MV-4-11 (cell line): ENCODE measurements around the gene ARHGAP22.

Experiments used
- DNase-seq: peaks from one replicate; lab custom pipeline; 2025; lab: John Stamatoyannopoulos, UW

Gene ARHGAP22

DNA sequence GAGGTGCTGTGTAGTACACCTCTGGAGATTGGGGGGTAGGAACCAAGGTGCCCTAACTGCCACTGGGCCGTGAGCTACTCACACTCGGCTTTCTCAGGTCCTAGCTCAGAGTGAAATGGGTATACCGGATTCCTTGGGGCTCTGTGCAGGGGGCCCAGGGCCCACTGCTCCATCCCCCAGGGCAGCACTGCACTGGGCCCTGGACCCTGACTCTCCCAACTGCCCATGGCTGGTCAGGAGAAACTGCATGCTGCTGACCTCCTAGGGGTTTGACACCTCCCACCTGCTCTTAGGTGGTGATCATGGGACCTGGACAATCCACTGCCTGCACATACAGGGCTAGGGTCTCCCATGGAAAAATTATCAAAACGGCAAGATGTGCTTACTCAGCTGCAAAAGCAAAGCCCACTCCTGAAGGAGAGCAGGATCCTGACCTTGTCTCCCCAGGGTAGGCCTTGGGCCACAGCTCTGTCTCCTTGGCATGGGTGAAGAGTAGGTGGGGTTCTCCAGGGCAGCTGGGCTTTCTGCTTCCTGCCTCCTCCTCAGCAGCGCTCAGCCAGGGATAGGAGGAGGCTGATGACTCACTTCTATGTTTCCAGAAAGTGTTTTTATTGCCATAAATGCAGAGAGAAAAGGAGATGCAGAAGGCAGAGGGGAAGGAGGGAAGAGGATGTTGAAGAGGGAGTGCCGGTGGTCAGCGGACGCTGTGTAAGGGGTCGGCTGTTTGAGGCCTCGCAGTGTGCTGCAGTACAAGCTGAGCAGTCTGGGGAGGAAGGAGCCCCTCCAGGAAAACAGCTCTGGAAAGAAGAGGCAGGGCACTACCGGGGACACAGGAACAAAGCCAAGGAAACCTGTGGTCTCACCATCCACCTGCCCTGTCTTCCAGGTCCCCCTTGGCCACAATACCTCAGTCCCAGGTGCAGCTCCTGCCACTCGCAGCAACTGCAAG, 107.8 kb downstream of the ARHGAP22 start:
- peak; percentile 35 for DNase-seq

GRCh38 chr10:48496105-48496830, 108.6 kb downstream of the ARHGAP22 start:
- DNase-seq = no peak

- no peak for DNase-seq
Measured at GRCh38 chr10:48495282-48496045, 109.4 kb downstream of the ARHGAP22 start.

DNA sequence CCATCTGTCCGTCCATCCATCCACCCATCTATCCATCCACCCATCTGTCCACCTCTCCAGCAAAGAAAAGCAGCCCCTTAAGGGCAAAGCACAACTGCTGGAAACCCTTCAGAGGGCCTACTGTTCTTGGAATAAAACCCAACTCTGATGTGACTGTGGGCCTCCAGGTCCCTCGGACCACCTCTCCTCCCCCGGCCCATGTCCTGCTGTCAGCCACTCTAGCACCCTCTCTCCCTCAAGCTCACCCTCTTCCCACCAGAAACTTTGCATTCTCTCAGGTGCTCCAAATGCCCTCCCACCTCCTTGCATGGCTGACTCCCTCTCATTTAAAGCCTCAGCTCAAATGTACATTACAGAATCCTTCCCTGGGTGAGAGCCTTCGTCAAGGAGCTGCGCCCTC, 110.3 kb downstream of the ARHGAP22 start:
- no peak for DNase-seq

- DNase-seq = no peak
Measured at GRCh38 chr10:48494073-48494472, 110.8 kb downstream of the ARHGAP22 start.

GRCh38 chr10:48493083-48493871, 111.6 kb downstream of the ARHGAP22 start:
- DNase-seq = peak; percentile 77

GRCh38 chr10:48492201-48492600, 112.7 kb downstream of the ARHGAP22 start:
- no peak for DNase-seq

DNA sequence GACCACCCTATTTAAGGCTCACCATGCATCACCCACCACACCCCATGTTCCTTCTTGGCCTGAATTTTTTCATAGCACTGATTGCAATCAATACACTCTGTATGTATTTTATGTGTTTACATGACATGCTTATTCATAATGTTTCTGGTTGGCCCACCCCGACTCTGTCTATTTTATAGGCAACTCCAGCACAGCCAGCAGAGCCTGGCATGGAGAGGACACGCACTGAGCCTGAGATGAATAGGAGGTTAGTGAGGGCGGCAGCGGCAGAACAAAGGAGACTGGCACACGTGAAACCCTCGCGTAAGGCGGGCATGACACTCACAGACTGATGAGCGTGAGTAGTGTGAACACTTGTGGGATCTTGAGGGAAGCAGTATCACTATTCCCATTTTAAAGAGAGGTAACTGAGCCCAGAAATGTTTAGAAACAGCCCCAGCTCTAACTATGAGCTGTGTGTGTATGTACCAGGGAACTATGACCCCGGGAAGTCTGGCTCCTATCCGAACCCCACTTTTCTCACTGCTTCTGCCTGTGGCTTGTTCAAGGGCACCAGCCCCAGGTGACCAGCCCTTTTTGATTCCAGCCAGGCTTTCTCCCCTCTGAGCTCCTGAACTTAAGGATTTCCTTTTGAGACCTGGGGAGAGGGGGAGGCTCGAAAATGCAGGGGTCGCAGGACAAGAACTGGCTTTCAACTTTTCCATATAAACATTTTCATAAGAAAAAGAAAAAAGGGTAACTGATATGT, 113.3 kb downstream of the ARHGAP22 start:
- no peak for DNase-seq

DNA sequence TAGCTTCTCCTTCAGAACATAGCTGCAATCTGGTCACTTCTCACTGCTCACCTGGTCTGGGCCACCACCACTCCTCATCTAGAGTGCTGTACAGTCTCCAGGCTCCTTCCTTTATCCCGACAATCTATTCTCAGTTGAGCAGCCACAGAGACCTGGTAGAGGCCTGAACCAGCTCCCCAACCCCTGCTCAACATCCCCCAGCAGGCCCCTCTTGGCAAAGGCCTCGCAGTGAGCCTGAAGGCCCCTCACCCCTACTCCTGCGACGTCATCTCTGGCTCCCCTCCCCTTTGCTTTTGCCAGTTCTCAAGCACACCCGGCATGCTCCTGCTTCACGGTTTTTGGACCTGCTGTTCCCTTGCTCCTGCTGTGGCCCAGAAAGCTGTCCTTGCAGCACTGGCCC, 113.9 kb downstream of the ARHGAP22 start:
- DNase-seq = no peak

DNA sequence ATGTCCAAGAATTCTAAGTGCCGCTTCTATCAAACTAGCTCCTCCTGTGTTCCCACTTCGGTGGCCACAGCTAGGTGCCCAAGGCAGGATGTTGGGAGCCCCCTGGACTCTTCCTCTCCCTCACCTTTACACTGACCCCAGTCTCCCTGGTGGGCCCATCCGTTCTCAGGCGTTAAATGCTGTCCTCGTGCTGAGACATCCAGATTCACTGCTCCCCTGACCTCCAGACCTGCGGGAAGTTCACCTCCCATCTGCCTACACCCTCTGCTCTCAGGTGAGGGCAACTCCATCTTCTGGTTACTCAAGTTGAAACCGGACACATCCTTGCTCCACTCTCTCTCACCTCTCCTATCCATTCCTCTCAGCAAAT, 114.3 kb downstream of the ARHGAP22 start:
- no peak for DNase-seq

DNA sequence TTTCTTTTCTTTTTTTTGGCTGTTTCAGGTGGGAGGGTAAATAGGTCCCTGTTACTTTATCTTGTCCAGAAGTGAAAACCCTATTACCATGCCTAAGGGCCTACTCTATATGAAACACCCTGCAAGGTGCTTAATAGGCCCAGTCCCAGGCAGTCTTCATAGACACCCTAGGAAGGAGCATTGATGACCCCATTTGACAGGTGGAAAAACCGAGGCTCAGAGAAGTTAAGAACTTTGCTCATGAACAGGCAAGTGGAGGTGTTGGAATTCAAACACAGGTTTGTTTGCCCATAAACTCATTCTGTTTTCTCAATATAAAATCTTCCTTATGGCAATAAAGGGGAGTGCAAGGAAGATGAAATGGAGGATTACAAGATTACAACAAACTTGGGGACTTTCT, 115.8 kb downstream of the ARHGAP22 start:
- no peak for DNase-seq

GRCh38 chr10:48487244-48487643, 117.6 kb downstream of the ARHGAP22 start:
- DNase-seq = no peak

DNA sequence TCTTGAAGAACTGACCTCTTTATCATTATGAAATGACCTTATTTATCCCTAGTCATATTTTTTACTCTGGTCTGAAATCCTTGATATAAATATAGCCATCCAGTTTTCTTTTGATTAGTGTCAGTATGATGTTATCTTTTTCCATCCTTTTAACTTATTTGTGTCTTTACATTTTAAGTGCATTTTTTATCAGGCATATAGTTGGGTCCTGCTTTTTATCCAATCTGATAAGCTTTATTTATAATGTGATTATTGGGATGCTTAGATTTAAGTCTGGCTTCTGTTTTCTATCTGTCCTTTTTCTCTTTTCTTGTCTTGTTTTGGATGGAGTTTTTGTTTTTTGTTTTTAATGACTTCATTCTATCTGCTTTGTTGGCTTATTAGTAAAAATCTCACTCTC, 119.2 kb downstream of the ARHGAP22 start:
- DNase-seq = no peak

DNA sequence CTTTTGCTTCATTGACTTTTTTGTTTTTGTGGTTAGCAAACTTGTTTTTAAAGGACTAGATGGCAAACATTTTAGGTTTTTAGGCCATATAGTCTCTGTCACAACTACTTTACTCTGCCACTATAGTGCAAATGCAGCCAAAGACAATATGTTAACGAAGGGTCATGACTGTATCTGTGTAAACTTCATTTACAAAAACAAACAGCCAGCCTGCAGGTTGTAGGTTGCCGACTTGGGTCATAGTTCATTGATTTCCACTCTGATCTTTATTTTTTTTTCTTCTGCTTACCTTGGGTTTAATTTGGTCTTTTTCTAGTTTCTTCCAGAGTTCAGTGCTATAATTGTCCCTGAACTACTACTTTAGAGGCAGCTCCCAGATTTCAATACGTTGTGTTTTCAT, 120.0 kb downstream of the ARHGAP22 start:
- DNase-seq = no peak

DNA sequence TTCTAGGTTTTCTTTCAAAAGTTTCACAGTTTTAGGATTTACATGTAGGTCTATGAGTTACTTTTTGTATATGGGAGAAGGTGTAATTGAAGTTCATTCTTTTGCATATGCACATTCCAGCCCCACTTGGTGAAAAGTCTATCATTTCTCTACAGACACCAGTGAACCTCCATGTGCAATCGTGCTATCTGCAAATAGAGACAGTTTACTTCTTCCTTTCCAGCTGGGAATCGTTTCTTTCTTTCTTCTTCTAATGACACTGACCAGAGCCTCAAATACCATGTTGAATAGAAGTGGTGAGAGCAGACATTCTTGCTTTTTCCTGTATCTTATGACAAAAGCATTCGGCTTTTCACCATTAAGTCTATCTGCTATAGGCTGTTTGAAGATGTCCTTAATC, 122.7 kb downstream of the ARHGAP22 start:
- DNase-seq = no peak

DNA sequence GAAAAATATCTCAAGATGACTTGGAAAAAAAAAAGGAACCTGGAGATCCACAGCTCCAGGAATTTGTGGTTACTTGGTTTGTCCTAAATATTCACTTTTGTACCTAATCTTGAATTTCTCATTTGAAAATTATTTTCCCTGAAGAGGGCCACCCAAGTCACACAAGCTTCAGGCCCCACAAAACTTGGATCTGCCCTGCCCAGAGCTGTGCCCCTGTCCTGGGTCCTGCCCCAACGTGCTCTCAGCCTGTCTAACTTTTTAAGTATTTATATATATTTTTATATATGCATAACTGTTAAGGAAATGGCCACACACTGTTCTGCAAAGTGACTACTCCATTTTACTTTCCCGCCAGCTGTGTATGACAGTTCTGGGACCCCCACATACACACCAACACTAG, 123.5 kb downstream of the ARHGAP22 start:
- no peak for DNase-seq

DNA sequence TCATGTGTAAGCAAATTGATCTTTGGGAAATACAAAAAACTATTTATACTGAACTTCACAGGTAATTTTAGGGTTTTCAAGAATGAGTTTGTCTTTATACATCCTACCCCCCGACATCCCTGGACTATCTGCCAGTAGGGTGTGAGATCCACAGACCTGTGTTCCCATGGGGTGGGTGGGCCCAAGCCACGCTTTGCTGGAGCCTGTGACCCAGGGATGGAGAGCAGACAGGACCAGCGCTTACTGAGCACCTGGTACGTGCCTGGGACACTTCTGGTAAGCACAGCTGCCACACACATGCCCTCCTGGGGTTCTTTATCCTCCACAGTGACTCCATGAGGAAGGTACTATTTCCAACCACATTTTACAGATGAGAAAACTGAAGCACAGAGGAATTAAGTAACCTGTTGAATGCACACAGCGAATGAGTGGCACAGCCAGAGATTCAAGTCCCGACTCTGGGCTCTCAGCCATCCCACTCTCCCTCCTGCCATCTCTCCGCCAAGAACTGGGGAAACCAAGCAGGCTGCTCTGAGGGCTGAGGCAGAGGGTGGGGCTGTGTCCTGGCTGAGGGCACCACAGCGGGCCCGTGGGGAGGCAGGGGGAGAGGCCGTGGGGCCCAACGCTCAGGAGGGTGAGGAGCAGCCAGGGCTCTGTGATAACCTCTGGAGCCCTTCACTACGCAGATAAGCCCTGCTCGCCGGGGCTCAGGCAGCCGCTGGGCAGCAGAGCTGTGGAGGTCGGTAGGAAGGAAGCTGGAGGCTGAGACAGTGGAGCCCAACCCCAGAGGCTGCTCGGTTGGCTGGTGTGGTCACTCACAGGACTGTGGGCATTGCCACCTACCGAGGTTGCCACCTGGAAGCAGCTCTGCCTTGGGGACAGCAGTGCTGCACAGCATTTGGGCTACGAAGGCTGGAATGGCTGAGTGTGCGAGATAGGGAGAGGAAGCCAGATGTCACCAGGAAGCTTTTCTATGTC, 124.2 kb downstream of the ARHGAP22 start:
- DNase-seq = no peak

DNA sequence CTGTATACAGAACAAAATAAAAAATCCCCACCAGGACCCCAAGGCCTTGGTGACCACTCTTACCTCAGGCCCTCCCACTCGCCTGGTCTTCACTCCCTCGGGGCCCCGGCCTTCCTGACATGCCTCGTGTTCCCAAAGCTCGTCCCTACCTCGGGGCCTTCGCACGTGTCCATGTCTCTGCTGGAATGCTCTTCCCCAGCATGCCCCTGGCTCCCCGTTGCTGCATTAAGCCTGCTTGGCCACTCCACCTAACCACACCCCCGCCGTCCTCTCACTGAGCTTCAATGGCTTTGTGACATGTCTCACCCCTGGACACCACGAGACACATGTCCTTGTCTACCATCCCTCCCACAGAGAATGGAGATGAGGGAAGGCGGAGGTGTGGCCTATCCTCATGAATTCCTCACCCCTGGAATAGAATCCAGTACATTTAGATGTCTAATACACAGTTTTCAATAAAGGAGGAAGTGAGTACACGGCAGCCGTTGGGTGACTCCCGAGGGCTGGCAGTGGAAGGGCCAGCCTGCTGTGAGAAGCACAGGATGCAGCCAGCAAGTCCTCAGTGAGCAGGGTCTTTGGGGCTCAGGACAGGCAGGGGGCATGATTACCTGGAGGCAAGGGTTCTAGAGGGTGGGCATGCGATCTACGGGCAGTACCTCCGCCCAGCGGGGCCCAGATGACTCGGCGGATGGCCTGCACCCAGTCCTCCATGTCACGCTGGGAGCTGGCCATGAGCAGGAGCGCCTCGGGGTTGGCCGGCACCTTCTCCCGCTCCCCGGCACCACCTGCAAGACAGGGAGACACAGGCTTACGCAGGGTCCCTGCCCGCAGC, 125.7 kb downstream of the ARHGAP22 start:
- DNase-seq = peak; percentile 77

- DNase-seq = no peak
Measured at GRCh38 chr10:48478469-48478868, 126.4 kb downstream of the ARHGAP22 start.
